ENCODE measurements around the gene RFX3.
"Not testable (repeated sequence)": the region's sequence is repeated elsewhere in the genome, so short reads cannot be mapped to it uniquely, and the experiment has no call there.

The RFX3 gene

DNA sequence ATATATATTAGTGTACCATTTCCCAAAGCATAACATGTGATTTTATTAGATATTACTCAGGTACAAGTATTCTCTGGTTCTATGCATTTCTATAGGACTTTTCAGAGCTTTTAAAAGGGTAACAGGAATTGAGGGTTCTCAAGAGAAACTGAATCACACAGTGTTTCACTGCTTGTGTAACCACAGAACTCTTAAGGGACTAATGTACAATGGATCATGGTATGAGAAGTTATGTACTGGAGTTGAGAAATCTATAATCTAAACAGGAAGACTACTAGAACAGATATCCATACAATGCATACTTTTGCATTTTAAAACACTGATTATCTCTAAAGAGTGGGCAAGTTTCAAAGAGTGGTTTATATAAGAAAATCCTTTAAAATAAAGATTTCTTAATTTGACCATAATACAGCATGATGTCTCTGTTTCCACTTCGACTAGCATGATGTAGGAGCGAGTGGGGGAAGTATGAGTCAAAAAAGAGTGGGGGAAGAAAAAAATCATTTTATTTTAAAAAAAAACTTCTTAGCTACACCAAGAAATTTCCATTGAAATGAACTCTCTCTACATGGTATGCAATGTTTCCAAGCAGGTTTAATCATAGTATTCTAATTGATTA is 183.5 kb downstream of the RFX3 start:
- DNase-seq, result no peak

DNA sequence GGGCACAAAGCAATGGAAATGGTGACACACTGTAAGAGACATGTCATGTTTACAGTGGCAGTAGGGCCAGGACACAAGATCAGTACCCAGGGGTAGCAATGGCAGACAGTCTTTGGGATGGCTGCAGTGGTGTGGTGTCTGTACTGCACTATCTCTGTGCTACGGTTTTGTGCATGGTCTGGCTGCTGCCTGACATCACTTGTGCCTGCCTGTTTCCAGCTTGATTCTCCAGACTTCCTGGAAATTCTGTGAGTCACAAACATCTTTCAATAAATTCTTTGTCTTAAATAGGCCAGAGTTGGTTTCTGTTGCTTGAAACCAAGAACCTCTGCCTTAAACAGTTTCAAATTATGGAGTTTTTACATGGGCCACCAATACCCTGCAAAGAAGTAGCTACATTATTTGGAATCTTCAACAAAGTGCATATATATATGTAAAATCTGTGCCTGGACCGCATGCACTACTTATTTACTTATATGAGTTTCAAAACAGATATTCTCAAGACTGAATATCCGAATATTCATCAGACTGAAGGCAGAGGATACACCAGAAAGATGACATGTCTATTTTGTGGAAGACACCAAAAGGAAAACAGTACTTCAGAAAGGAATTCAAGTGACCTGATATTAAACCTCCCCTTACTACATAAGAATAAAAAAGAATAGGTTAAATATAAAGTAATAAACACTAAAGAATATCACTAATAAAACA is 188.1 kb downstream of the RFX3 start:
- DNase-seq, result no peak

DNA sequence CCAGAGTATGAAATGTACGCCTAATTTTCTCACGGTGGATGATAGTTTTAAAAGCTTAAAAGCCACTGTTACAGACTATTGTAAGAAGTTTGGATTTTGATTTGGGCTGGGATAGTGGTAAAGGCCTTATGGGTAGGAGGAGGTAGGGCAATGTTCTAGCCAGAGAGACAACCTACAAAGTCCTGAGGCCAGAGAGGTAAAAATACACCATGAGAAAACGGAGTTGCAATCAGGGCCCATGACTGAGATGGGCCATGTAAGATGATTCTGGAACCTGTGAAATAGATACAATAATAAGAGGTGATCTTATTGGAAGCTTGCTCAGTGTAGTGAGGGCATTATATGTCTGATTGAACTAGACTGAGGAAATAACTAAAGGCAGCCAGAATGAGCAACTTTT is 188.8 kb downstream of the RFX3 start:
- DNase-seq, result no peak

DNA sequence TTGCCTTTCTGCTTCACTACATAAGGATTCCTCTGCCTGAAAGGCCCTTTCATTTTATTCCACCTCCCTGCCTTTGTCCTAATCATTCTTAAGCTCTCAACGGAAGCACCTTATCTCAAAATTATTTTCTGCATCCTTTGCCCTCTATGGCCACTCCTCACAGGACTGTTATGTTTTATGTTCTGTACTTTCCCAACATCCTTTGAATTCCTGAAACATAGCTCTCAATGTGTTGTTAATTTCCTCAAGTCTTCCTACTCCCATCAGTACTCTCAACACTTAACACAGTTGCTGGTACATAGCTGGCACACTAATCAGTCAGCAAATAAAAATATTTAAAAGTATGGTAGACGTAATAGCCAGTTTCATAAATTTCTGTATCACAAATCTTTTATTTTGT is 193.0 kb downstream of the RFX3 start:
- DNase-seq, result no peak

DNA sequence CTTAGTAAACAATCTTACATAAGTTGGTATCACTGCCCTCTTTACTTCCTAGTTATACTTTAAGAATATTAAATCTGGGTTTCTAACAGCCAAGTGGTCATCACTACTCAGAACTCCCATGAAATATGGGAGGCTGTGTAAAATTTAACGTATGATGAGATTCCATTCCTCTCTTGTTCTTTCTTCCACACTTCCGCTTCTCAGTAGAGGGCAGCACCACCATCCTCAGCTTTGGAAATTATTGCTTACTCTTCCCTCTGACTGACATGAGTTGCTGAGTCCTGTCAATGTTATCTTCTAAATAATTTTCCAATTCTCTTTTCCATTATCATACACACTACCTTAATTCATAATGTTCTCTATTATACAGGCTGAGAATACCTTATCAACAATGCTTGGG is 194.0 kb downstream of the RFX3 start:
- no peak for DNase-seq

DNA sequence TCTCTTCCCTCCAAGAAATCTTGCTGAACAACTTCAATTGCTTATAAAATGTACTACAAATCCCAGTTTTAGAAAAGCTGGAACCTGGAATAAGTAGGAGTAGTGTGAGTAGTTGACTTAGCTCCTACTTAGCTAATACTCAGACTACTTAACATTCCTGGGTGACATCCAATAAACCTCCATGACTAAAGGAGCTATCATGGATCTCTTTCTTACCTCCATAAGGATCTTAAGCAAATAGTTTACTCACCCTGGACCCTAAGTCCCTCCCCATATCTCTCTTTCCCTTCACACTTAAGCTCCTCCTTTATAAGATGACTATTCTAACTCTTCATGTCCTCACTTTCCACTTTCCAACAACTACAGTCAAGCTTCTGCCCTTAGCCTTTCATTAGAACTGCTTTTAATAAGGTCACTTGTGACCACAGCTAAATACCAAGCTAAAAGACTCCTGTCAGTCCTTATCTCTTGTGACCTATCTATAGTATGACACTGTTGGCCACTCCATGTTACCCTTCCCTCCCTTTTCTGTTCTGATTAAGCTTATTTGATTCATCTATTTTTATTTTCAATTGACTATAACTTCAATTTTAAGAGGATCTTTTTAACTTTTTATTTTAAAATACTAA is 194.9 kb downstream of the RFX3 start:
- no peak for DNase-seq

DNA sequence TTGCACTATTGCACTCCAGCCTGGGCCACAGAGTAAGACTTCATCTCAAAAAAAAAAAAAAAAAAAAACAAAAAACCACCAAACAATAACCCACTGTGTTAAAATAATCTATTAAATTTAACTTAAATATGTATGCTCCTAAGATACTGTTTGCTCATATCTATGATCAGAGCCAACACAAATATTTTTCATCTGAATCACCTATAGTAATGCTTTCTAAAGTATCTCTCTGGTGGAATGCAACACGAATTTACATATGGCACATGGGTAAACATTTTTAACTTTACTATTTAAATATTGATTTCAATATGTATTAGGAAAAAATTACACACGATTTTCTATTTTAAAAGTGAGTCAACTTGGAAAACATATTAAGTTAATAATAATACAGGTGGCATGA is 196.4 kb downstream of the RFX3 start:
- DNase-seq, result no peak

DNA sequence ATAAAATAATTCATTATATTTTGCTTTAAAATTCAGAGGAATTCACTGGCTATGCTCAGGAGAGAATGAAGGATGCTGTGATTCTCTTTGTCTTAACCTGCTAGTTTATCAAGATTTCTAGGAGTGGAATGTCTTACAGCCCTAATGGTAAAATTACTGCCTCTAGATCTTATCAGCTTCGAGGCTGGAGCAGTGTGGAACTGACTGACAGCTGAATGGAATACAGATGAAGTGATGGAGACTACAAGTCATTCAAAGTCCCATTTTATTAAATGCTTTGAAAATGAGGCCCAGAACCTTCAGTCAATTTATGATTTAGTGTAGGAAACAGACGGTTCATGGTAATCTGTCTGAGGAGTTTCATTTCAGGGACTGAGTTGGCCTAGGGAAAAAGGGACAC is 202.1 kb downstream of the RFX3 start:
- no peak for DNase-seq

DNA sequence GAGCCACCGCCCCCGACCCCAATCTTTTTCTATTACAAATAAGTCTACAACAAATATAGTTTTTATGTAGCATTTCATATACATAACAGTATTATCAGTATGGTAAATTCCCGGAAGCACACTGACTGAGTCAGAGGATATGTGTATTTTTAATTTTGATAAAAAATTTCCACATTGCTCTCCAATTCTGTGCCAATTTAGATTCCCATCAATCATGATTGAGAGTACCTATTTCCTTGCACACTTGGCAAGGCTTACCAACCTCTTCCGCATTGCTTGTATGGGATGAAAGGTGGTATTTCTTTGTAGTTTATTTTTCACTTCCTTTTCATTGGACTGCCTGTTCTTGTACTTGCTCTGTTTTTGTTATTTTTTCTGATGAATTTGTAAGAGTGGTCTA is 204.6 kb downstream of the RFX3 start:
- no peak for DNase-seq

DNA sequence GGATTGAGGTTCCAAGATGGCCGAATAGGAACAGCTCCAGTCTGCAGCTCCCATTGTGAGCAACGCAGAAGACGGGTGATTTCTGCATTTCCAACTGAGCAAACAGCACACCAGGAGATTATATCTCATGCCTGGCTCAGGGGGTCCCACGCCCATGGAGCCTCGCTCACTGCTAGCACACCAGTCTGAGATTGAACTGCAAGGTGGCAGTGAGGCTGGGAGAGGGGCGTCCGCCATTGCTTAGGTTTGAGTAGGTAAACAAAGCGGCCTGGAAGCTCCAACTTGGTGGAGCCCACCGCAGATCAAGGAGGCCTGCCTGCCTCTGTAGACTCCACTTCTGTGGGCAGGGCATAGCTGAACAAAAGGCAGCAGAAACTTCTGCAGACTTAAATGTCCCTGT is 213.2 kb downstream of the RFX3 start:
- DNase-seq, result not testable (repeated sequence)

DNA sequence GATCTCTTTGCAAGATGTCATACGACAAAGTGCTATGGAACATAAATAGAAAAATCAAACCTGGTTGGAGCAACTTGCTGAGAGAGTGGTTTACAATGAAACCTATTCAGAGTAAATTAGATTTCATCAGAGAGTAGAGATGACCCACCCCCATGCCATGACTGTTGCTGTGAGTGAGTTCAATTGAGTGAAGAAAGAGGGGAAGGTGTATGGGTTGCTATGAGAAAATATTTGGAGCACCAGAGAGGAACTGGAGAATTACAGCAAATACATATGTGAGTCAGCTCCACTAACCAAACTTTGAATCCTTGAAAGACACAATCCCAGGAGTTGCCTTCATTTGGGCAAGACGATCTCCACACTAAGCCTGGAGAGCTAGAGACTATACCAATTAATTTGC is 217.2 kb downstream of the RFX3 start:
- DNase-seq, result no peak

DNA sequence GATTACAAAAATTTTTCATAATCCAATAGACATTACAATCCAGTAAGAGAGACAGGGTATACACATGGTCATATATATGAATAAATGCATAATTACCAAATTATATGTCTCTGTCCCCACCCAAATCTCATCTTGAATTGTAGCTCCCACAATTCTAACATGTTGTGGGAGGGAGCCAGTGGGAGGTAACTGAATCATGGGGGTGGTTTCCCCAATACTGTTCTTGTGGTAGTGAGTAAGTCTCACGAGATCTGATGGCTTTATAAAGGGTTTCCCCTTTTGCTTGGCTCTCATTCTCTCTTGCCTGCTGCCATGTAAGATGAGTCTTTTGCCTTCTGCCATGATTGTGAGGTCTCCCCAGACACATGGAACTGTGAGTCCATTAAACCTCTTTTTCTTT is 221.4 kb downstream of the RFX3 start:
- peak; percentile 0 for DNase-seq

DNA sequence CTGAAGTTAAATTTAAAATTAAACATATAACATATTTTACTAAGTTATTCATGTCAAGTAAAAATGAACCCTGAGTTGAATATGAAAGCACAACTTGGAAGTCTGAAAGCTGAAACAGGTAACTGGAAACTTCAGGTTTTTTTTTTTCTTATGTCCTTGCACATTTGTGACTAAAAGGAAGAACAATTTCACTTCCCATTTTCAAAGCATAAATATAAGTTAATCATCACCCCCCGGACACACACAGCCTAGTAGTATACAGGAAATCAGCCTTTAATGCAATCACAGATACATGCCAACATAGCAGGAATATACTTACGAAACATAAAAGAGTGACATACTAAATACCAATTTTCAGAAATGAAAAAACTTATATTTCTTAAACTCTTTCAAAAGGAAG is 225.9 kb downstream of the RFX3 start:
- no peak for DNase-seq

DNA sequence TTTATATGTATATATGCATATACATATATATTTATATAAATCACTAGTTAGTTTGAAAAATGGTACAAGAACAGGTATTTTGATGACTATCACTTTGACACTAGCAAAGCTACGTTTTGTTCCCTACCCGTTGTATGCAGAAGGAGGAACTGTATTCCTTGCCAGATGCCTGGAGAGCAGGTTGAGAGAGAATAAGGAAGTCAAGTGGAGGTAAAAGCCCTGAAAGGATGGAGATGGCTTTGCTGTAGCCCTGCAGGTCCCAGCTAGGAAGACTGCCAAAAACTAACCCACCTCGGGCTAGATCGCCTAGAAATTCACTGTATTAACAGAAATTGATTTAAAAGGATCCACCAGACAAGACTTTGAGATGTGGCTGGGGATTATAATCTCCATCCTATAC is 229.3 kb downstream of the RFX3 start:
- no peak for DNase-seq

DNA sequence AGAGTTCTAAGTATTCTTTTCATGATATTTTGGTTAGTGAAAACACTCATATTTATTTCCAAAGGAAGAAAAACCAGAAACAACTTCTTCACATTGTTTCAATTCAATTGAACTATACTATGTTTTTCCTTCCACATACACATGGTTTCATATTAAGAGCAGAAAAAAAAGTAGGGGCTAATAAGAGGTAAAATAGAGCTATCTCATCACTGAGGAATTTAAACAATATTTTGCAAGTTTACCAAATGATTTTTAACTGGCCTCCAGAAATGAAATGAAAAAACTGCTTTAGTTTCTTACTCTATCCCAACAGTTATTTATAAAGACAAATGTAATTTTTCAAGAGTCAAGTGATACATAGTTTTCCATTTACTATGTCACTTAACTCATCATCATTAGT is 233.5 kb downstream of the RFX3 start:
- DNase-seq, result no peak

DNA sequence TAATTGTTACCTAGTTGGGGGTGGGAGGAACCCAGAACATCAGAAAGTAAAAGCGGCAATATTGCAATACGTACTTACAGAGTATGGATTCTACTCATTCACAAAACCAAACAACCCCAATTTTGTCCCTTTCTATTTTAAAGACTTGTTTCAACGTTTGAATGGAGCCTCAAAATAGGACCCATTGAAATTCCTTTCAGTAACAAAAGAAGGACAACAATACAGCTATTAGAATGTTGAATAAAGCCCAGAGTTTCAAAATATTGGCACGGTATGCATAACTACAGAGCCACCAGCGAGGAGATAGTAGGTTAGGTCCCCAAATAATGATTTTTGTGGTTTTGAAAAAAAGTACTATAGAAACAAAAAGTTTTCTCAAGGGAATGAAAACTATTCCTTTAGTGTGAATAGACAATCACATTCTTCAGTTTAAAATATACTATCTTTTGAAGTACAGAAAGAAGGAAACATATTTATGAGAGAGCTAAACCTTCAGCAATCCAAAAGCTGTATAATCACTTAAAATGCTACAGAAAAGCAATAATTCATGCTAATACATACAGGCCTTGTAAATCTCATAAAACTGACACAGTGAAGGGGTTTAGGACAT is 235.5 kb downstream of the RFX3 start:
- DNase-seq, result no peak

DNA sequence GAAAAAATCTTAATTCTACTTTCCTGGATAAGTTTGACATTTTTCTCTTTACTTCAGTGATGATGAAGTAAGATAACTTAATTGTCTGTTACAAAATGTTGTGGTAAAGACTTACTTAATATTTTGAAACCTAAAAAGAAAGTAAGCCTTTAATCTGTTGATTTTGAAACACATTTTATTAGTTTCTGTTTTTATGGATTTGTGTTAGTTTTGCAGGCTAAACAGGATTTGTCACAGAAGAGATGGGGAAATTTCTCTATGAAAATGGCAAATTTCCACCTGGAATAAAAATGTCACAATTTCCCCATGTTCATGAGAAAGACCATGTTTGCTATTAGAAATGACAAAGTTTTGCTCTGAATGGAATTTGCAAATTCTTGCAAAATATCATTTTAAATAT is 237.1 kb downstream of the RFX3 start:
- DNase-seq, result no peak

DNA sequence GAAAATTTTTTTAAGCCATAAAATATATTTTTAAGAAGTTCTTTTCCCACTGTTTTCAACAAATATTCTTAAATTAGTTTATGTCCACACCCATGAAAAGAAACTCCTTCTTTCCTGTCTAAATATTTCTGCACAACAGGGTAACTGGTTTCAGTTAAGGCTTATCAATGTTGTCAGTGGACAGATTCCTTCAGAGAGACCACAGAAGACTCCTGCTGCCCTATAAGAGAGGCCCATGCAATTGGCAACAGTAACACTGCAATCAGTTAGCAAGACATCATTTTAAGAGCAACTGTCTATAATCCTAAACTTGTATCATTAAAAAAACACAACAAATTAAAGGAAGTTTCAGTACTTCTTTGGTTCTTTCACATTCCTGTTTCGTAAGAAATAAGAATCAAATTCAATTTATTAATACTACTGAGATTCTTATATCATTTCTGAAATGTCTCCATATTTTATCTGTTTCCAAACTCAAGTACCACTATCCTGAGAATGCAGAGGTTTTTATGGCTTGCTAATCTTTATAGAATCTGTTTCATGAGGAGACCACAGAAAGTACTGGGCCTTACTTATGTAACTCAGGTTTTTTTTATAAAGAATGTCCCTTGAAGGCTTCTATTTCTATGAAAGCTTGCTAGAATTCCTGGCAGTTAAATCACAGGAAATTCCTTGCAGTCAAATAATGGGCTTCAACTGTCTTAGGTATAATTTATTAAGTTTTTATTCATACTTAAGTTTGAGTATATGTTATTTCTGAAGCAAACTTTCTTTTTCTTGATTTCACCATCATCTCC is 240.2 kb downstream of the RFX3 start:
- DNase-seq, result no peak

DNA sequence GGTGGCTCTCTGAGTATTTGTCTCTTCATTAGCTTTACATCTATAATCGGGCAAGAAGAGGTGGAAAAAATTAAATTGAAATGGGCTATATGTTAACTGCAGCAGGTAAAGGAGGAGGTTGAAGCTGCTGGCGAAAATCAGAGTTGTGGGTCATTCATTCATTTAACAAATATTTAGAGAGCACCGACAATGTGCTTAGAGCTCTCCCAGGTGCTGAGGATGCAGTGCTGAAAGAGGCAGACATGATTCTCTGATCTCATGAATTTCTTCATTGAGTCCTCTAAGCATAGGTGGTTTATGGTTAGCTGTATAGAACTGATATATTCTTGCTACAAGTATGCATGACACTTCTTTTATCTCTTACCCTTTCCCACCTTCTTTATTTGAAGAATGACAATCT is 243.4 kb downstream of the RFX3 start:
- DNase-seq, result no peak

DNA sequence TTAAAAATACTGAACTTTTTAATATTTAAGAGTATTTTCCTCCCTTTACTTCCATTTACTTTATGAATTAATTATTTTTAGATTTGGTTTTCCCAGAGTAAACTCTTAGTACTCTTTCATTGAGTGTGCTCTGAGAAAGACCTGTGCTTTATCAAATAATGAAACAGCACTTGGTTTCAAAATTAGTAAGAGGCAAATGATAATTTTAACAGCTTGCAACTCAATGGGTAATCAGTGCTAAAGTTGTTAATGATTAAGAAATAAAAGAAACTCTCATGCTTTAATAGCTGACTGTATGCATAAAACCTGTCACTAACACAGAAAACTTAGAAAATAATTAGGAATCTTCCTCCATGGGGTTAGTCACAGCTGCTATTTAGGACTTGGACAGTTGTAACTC is 244.4 kb downstream of the RFX3 start:
- DNase-seq, result no peak

DNA sequence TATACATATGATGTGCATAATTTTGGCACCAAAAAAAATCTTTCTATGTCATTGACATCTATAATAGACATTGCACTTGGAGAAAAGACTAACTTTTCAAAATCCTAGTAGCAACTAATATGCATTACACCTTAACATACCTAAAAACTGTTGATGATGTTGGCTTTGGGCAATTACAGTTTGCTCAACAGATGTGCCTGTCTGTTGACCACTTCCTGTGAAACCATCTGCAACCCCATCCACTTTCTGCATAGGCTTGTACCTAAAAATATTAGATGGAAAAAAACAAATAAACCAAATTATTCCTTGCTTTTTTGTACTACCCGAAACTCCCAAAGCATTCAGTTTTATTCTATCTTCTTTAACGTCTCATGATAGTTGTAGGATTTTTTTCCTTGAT is 248.6 kb downstream of the RFX3 start:
- DNase-seq, result no peak

DNA sequence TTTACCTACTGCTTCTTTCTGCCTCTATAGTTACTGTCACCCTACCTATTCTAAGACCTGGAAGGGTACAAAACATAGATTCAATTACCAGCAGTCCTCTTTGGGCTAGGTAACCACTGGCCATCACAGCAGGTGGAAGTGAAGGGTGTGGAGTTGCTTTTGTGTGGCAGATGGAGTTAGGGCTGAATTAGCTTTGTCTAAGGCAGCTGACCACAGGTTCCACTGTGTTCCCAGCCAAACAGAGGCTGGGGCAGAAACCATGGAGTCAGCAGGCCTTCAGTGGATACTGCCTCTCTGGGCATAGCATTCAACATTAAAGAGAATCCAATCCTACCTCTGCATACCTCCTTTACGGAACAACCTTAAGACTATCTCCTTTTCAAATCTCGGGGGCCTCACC is 254.2 kb downstream of the RFX3 start:
- no peak for DNase-seq

DNA sequence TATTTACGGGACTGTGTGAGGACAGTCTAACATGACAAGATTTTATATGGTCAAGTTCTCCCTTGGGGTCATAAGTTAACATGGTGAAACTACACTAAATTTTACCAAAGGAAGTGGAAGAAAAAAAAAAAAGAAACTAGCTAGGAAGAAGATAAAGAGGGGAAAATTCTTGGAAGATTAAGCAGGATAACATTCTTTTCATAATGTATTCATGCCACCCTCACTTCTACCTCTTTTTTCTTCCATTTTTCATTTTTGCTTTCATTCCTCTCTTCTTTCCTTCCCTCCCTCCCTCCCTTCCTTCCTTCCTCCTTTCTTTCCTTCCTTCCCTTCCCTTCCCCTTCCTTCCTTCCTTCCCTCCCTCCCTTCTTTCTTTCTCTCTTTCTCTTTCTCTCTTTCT is 254.6 kb downstream of the RFX3 start:
- no peak for DNase-seq

Measured in stimulated activated naive CD4-positive, alpha-beta T cell treated with Interleukin-2 at 50 U/mL for 16 hours (primary cell).